Heart left ventricle (tissue), 16 donors: ENCODE results near the gene STPG4. TPM values are rescaled to one million over a fixed set of nuclear protein-coding genes. Genes with fewer than 3 reads are reported as not detected.

Source experiments
- ATAC-seq, 4 donors: fragments of 200-7000 bp; cut with Tn5 transposase; one replicate each; pipeline ENCODE4 v1.9.1; 2020 to 2022; ENCODE audit warnings: moderate library complexity in 4 of 4, mild to moderate bottlenecking in 3 of 4, moderate number of reproducible peaks in 1 of 4
- DNase-seq, 5 donors: peaks; one replicate each; pipeline ENCODE4 v3.0.0-alpha.2; 2020
- H3K27ac ChIP-seq, 12 donors: fragments of 200-600 bp; sonication (generic) in 4 of 12; one replicate each; pipeline versions ENCODE4 v1.5.0 to v1.8.0; 2016 to 2022; ENCODE audit warnings: mild to moderate bottlenecking in 2 of 12
- H3K27me3 ChIP-seq, 9 donors: fragments of 200-600 bp; sonication (generic) in 2 of 9; one replicate each; pipeline versions ENCODE4 v1.5.1 to v1.8.0; 2016 to 2022; ENCODE audit warnings: mild to moderate bottlenecking in 3 of 9
- H3K36me3 ChIP-seq, 9 donors: fragments of 200-600 bp; sonication (generic) in 2 of 9; one replicate each; pipeline versions ENCODE4 v1.5.0 to v1.8.0; 2018 to 2022; ENCODE audit warnings: mild to moderate bottlenecking in 2 of 9
- H3K4me1 ChIP-seq, 12 donors: fragments of 200-600 bp; sonication (generic) in 4 of 12; one replicate each; pipeline versions ENCODE4 v1.5.0 to v1.8.0; 2016 to 2022; ENCODE audit warnings: mild to moderate bottlenecking in 3 of 12
- H3K4me3 ChIP-seq, 12 donors: fragments of 200-600 bp; sonication (generic) in 4 of 12; one replicate each; pipeline versions ENCODE4 v1.5.0 to v1.8.0; 2017 to 2022; ENCODE audit warnings: mild to moderate bottlenecking in 9 of 12, moderate library complexity in 4 of 12
- H3K9me3 ChIP-seq, 12 donors: fragments of 200-600 bp; sonication (generic) in 4 of 12; one replicate each; pipeline versions ENCODE4 v1.5.0 to v1.8.0; 2016 to 2022; ENCODE audit warnings: mild to moderate bottlenecking in 1 of 12
- CTCF ChIP-seq, 12 donors: fragments of 200-600 bp; sonication (generic) in 4 of 12; IDR thresholded peaks; one replicate each; pipeline versions ENCODE4 v1.5.0 to v1.8.0; 2018 to 2022; ENCODE audit warnings: antibody characterized with exemption in 12 of 12, mild to moderate bottlenecking in 5 of 12
- POLR2A ChIP-seq, 2 donors: fragments of 450-650 bp; IDR thresholded peaks; one replicate each; pipeline ENCODE4 v1.6.1; 2017; ENCODE audit warnings: antibody characterized with exemption in 2 of 2, mild to moderate bottlenecking in 2 of 2, moderate library complexity in 2 of 2
- WGBS, 4 donors: extraction: QIAGEN DNeasy Blood & Tissue Kit in 2 of 4; methylation state at CpG; one replicate each; pipeline versions ENCODE4 v1.1.5 to v1.1.7; 2013 to 2018; 5-methylcytosine and 5-hydroxymethylcytosine counted together
- intact Hi-C, 10 donors: fragments of 100-400 bp; cut with DNase I; formaldehyde crosslinking; loops; one replicate each; pipeline versions ENCODE4 v1.11.1 to v1.14.2; 2022
- polyA plus RNA-seq, 2 donors: library from polyadenylated mRNA; stranded (reverse); fragments of 200-250 nt; gene quantifications; one replicate each; pipeline ENCODE4 v1.2.3, GENCODE V29; 2013
- total RNA-seq, 9 donors: library from RNA; depleted of rRNA in 2 of 9; stranded (reverse); fragments of >200 nt in 2 of 9; fragmentation: NEBNext Ultra II Directional in 3 of 9; extraction: Animal tissue kit (Norgen Biotek cat#: 25700) in 3 of 9; gene quantifications; one replicate each; pipeline versions ENCODE4 v1.1.0 to v1.2.4, GENCODE V29; 2016 to 2023
- donor health status: ischemic (EF 13 %, LVEDD 7.1; RV severe dilation, severe dysfunction).
- donor health status: healthy with polysubstance abuse.
- donor health status: DM: no; HTN: yes; CAD: no.
- donor health status: DM: no; HTN: no; CAD: no.
- donor health status: ischemic (EF 25% LVEDD 6.9; RV normal size, moderate dysfunction).
- donor health status: ischemic (EF 25% LVEDD 5.7; RV mildly dilated, moderate dysfunction).
- donor health status: healthy.
- donor health status: DM: yes; HTN: yes; CAD: no.
- donor health status: ischemic (EF 35%, LVEDD 5.7; RV mildly dilated, moderate dysfunction).
- donor health status: nonischemic (EF 11% LVEDD 7.7; RV severe dilation, severe dysfunction).
- donor health status: DM: yes; HTN: yes; CAD: no.
- donor health status: PGD.
- donor health status: ischemic (EF 29% LVEDD 5.4; RV normal size, mild dysfunction).
- donor health status: nonischemic (EF 23%, LVEDD 6.1; RV moderate dilation, normal function).

STPG4 gene
- total and polyA plus RNA-seq, 11 donors: 0.52 TPM; not detected in 10

- peaks cover 0 to 4% (median 0%) of the 10 kb centered on the region in 9 donors for H3K36me3 ChIP-seq
- peaks cover 33 to 90% (median 81%) of the 10 kb centered on the region in 12 donors for H3K4me1 ChIP-seq
- no peak overlapping the region for H3K4me3 ChIP-seq
- ATAC-seq (no peak), DNase-seq (peak in 2 of 5 donors; percentile 15 to 58)
- TF ChIP-seq POLR2A (IDR thresholded peaks at IDR 0.05) (no peak), CTCF (IDR thresholded peaks at IDR 0.05) (no peak)
- 48 to 69% (median 55%) methylated on average over 6 of the region's 6 CpGs for WGBS, 4 donors
- intact Hi-C loops: no loop called here
- no peaks in the 10 kb centered on the region for H3K27me3 ChIP-seq
- H3K9me3 ChIP-seq: no peaks in the 10 kb centered on the region
- peak overlapping the region in 11 of 12 donors; percentile 75 to 99 (median 94) for H3K27ac ChIP-seq
Measured at GRCh38 chr2:47068981-47069627, 86.0 kb downstream of the STPG4 start.

GRCh38 chr2:47067788-47068407, 87.2 kb downstream of the STPG4 start:
- Histone ChIP-seq H3K36me3 (peaks cover 0 to 11% (median 0%) of the 10 kb centered on the region in 9 donors), H3K27ac (peak overlapping the region in 11 of 12 donors; percentile 59 to 99 (median 93)), H3K9me3 (no peaks in the 10 kb centered on the region), H3K27me3 (no peaks in the 10 kb centered on the region), H3K4me1 (peaks cover 29 to 90% (median 79%) of the 10 kb centered on the region in 12 donors), H3K4me3 (no peak overlapping the region)
- peak in 2 of 5 donors; percentile 10 to 51 for DNase-seq
- no peak for TF ChIP-seq CTCF (IDR thresholded peaks at IDR 0.05)
- ATAC-seq: no peak
- intact Hi-C loops: no loop called here
- WGBS, 4 donors: 73 to 88% (median 86%) methylated on average over 13 to 14 of the region's 14 CpGs

- WGBS, 4 donors: 38 to 54% (median 46%) methylated on average over 4 of the region's 4 CpGs
- peaks cover 27 to 89% (median 78%) of the 10 kb centered on the region in 12 donors for H3K4me1 ChIP-seq
- intact Hi-C loops: no loop called here
- no peak overlapping the region for H3K4me3 ChIP-seq
- no peak for TF ChIP-seq POLR2A (IDR thresholded peaks at IDR 0.05)
- no peak for TF ChIP-seq CTCF (IDR thresholded peaks at IDR 0.05)
- no peaks in the 10 kb centered on the region for H3K27me3 ChIP-seq
- peak in 1 of 4 donors; percentile 5 for ATAC-seq
- DNase-seq: peak in 3 of 5 donors; percentile 32 to 41 (median 38)
- peaks cover 0 to 21% (median 0%) of the 10 kb centered on the region in 9 donors for H3K36me3 ChIP-seq
- H3K9me3 ChIP-seq: no peaks in the 10 kb centered on the region
- peak overlapping the region in 7 of 12 donors; percentile 1 to 66 (median 59) for H3K27ac ChIP-seq
Measured at GRCh38 chr2:47065771-47066380, 89.2 kb downstream of the STPG4 start.

GRCh38 chr2:47065343-47065742, 89.8 kb downstream of the STPG4 start:
- intact Hi-C loops: no loop called here
- peak overlapping the region in 7 of 12 donors; percentile 1 to 66 (median 59) for H3K27ac ChIP-seq
- ATAC-seq (no peak), DNase-seq (no peak)
- peaks cover 24 to 86% (median 74%) of the 10 kb centered on the region in 12 donors for H3K4me1 ChIP-seq
- 59 to 71% (median 60%) methylated on average over 3 of the region's 3 CpGs for WGBS, 4 donors
- H3K9me3 ChIP-seq: no peaks in the 10 kb centered on the region
- peaks cover 0 to 27% (median 0%) of the 10 kb centered on the region in 9 donors for H3K36me3 ChIP-seq
- no peak for TF ChIP-seq POLR2A (IDR thresholded peaks at IDR 0.05)
- TF ChIP-seq CTCF (IDR thresholded peaks at IDR 0.05): no peak
- no peaks in the 10 kb centered on the region for H3K27me3 ChIP-seq
- no peak overlapping the region for H3K4me3 ChIP-seq
